K562 (cell line): Measurements from ENCODE around the gene TRAPPC5. TPM values are rescaled to one million over a fixed set of nuclear protein-coding genes. Genes with fewer than 3 reads are reported as not detected.

Source experiments
- ARID2 ChIP-seq: fragments of 450-650 bp; IDR thresholded peaks from 2 replicates; pipeline ENCODE4 v1.6.1; 2017; ENCODE audit warnings: antibody characterized with exemption, mild to moderate bottlenecking
- CBX8 ChIP-seq: fragments of 200-600 bp; sonication (generic); IDR thresholded peaks from 2 replicates; pipeline ENCODE4 v1.6.1; 2012; ENCODE audit warnings: borderline replicate concordance, mixed run types, low read depth, mild to moderate bottlenecking, moderate library complexity, mixed read lengths, low read length, control low read depth, inconsistent platforms; ENCODE audit not compliant: poor library complexity, severe bottlenecking; ENCODE audit errors: extremely low read depth
- CEBPG ChIP-seq, 3 experiments: fragments of 200-800 bp in 1 of 3; sonication (Bioruptor generic) in 1 of 3; sonication (generic) in 1 of 3; formaldehyde crosslinking in 1 of 3; IDR thresholded peaks in 2 of 3; conservative IDR thresholded peaks in 1 of 3; 2 replicates each; pipeline versions ENCODE4 v1.6.1 to v1.8.0; 2016 to 2022; ENCODE audit warnings: missing compliant biosample characterization in 2 of 3, missing genetic modification characterization in 2 of 3, mild to moderate bottlenecking in 1 of 3, missing genetic modification reagents in 1 of 3
- E2F3 ChIP-seq: fragments of 250-450 bp; sonication (Bioruptor Pico); IDR thresholded peaks from 2 replicates; pipeline ENCODE4 v1.4.0; 2020; ENCODE audit warnings: mild to moderate bottlenecking
- ELK1 ChIP-seq: sonication (generic); formaldehyde crosslinking; IDR thresholded peaks from 2 replicates; pipeline ENCODE4 v1.8.1; 2022; ENCODE audit warnings: missing genetic modification reagents
- ELK3 ChIP-seq: fragments of 450-650 bp; formaldehyde crosslinking; IDR thresholded peaks from 2 replicates; pipeline ENCODE4 v1.4.0; 2020; ENCODE audit warnings: mild to moderate bottlenecking
- FIP1L1 ChIP-seq: fragments of 200-400 bp; formaldehyde crosslinking; IDR thresholded peaks from 2 replicates; pipeline ENCODE4 v1.6.1; 2018; ENCODE audit warnings: mild to moderate bottlenecking, low read depth, low read length; ENCODE audit not compliant: poor library complexity, severe bottlenecking
- FOXM1 ChIP-seq, 2 experiments: fragments of 450-650 bp in 1 of 2; sonication (generic) in 1 of 2; formaldehyde crosslinking in 1 of 2; IDR thresholded peaks; 2 replicates each; pipeline versions ENCODE4 v1.6.1 to v1.9.0; 2017 to 2022; ENCODE audit warnings: low read depth in 2 of 2, mild to moderate bottlenecking in 2 of 2, missing genetic modification reagents in 1 of 2, moderate library complexity in 1 of 2
- KAT7 ChIP-seq: sonication (generic); formaldehyde crosslinking; IDR thresholded peaks from 2 replicates; pipeline ENCODE4 v1.8.0; 2022; ENCODE audit warnings: missing genetic modification reagents, mild to moderate bottlenecking, borderline replicate concordance
- KDM2B ChIP-seq: fragments of 250-450 bp; sonication (Bioruptor Pico); IDR thresholded peaks from 2 replicates; pipeline ENCODE4 v1.8.0; 2021; ENCODE audit warnings: mild to moderate bottlenecking, moderate library complexity
- MTA3 ChIP-seq: fragments of 450-650 bp; formaldehyde crosslinking; IDR thresholded peaks from 2 replicates; pipeline ENCODE4 v1.6.1; 2017; ENCODE audit warnings: mild to moderate bottlenecking, borderline replicate concordance
- RB1 ChIP-seq: fragments of 450-650 bp; IDR thresholded peaks from 2 replicates; pipeline ENCODE4 v1.6.1; 2017; ENCODE audit warnings: low read depth, mild to moderate bottlenecking
- SMAD3 ChIP-seq: fragments of 450-650 bp; formaldehyde crosslinking; conservative IDR thresholded peaks from 2 replicates; pipeline ENCODE4 v1.4.0; 2020; ENCODE audit warnings: mild to moderate bottlenecking
- SMARCC2 ChIP-seq: fragments of 450-650 bp; IDR thresholded peaks from 2 replicates; pipeline ENCODE4 v1.6.1; 2017; ENCODE audit warnings: antibody characterized with exemption, moderate library complexity, mild to moderate bottlenecking, low read depth
- TGIF2 ChIP-seq: sonication (generic); formaldehyde crosslinking; IDR thresholded peaks from 2 replicates; pipeline ENCODE4 v1.8.1; 2022; ENCODE audit warnings: mild to moderate bottlenecking, missing genetic modification reagents, moderate library complexity
- TRIM25 ChIP-seq: fragments of 450-650 bp; IDR thresholded peaks from 2 replicates; pipeline ENCODE4 v1.7.0; 2016; ENCODE audit warnings: borderline replicate concordance
- ZFP30 ChIP-seq: fragments of 250-450 bp; sonication (Bioruptor Pico); IDR thresholded peaks from 2 replicates; pipeline ENCODE4 v1.8.0; 2022; ENCODE audit warnings: moderate library complexity, mild to moderate bottlenecking, inconsistent platforms, borderline replicate concordance
- ZFX ChIP-seq: sonication (generic); formaldehyde crosslinking; IDR thresholded peaks from 2 replicates; pipeline ENCODE4 v1.8.0; 2022; ENCODE audit warnings: mild to moderate bottlenecking, missing genetic modification reagents, moderate library complexity
- ZNF133 ChIP-seq: fragments of 250-450 bp; sonication (Bioruptor Pico); IDR thresholded peaks from 2 replicates; pipeline ENCODE4 v1.4.0; 2020; ENCODE audit warnings: mild to moderate bottlenecking
- ZNF316 ChIP-seq: fragments of 450-650 bp; IDR thresholded peaks from 2 replicates; pipeline ENCODE4 v1.6.1; 2016
- ZNF408 ChIP-seq: fragments of 250-450 bp; sonication (Bioruptor Pico); IDR thresholded peaks from 2 replicates; pipeline ENCODE4 v1.4.0; 2020; ENCODE audit warnings: low read depth, mild to moderate bottlenecking, moderate library complexity
- ZNF561 ChIP-seq: fragments of 450-650 bp; formaldehyde crosslinking; conservative IDR thresholded peaks from 2 replicates; pipeline ENCODE4 v1.4.0; 2020; ENCODE audit warnings: mild to moderate bottlenecking, moderate library complexity
- ZSCAN29 ChIP-seq: fragments of 450-650 bp; IDR thresholded peaks from 2 replicates; pipeline ENCODE4 v1.6.1; 2017
- polyA plus RNA-seq, 8 experiments: library from polyadenylated mRNA; depleted of rRNA in 4 of 8; stranded (reverse) in 5 of 8; unstranded in 3 of 8; fragments of >200 nt; fragmentation: Nextera tagmentation in 2 of 8; fragmentation: Illumina TruSeq in 1 of 8; extraction: Ambion mirVana in 2 of 8; extraction: Trizol in 1 of 8; gene quantifications; 2 replicates each; pipeline versions ENCODE4 v1.2.1 to v1.2.3, GENCODE V29; 2011 to 2014; ENCODE audit warnings: inconsistent platforms in 1 of 8, missing spikeins in 1 of 8
- total RNA-seq, 7 experiments: library from RNA; depleted of rRNA in 6 of 7; stranded (reverse); fragments of >200 nt in 6 of 7; fragmentation: Illumina TruSeq in 2 of 7; extraction: Trizol in 2 of 7; gene quantifications; 2 replicates each; pipeline versions ENCODE4 v1.2.1 to v1.2.3, GENCODE V29; 2011 to 2021; ENCODE audit warnings: low replicate concordance in 1 of 7

Gene TRAPPC5
- total and polyA plus RNA-seq, 9 of the 15 experiments (the other 6 are each of a cell fraction or from before 2014, with no cell fraction given) = 2.0 to 76.9 (median 29.3) TPM

- no peak for TF ChIP-seq ZNF408 (CRISPR knock-in tag)
- TF ChIP-seq SMARCC2 = no peak
- no peak for TF ChIP-seq FOXM1 (IDR thresholded peaks at IDR 0.05; ENCODE audit: low read depth)
- TF ChIP-seq FOXM1 (CRISPR knock-in tag; IDR thresholded peaks at IDR 0.05; ENCODE audit: low read depth) = peak; percentile 57; the same call in 1 of the 2 replicates
- TF ChIP-seq CEBPG (CRISPR knock-in tag; IDR thresholded peaks at IDR 0.05) = peak; percentile 47; the same call in 1 of the 2 replicates
- no peak; a peak in 1 of 4 replicates for TF ChIP-seq CEBPG (tag; conservative IDR thresholded peaks at IDR 0.05 in 1 of 2, IDR thresholded peaks at IDR 0.05 in 1 of 2)
- TF ChIP-seq ZSCAN29 = no peak
- TF ChIP-seq TRIM25 = no peak
- no peak for TF ChIP-seq MTA3
- TF ChIP-seq ZFX = peak; percentile 17; the same call in 1 of the 2 replicates
- no peak for TF ChIP-seq ARID2
- TF ChIP-seq TGIF2 (CRISPR knock-in tag) = no peak
- no peak for TF ChIP-seq FIP1L1
- no peak for TF ChIP-seq ZFP30 (CRISPR knock-in tag)
- no peak for TF ChIP-seq ELK1
- no peak for TF ChIP-seq ZNF561 (CRISPR knock-in tag)
- TF ChIP-seq E2F3 (CRISPR knock-in tag) = no peak
- no peak for TF ChIP-seq ZNF316
- 0 out of 2 replicates have a peak, but pooled peaks have one; percentile 3 for TF ChIP-seq ZNF133
- TF ChIP-seq KAT7 (CRISPR knock-in tag) = no peak
- TF ChIP-seq SMAD3 = 0 out of 2 replicates have a peak, but pooled peaks have one; percentile 15
- no peak for TF ChIP-seq KDM2B (CRISPR knock-in tag)
- no peak for TF ChIP-seq CBX8
- TF ChIP-seq RB1 = 0 out of 2 replicates have a peak, but pooled peaks have one; percentile 43
- no peak for TF ChIP-seq ELK3
These were observed 43.8 kb upstream of the TRAPPC5 start, which contains the start of gene STXBP2 (continued) for GRCh38 chr19:7636691-7637373.
